ENCODE data around the gene HELQ. TPM values are rescaled to one million over a fixed set of nuclear protein-coding genes. Genes with fewer than 3 reads are reported as not detected.

The HELQ gene
- total RNA-seq, 1 experiment from 2014 or later: 14.6 TPM

DNA sequence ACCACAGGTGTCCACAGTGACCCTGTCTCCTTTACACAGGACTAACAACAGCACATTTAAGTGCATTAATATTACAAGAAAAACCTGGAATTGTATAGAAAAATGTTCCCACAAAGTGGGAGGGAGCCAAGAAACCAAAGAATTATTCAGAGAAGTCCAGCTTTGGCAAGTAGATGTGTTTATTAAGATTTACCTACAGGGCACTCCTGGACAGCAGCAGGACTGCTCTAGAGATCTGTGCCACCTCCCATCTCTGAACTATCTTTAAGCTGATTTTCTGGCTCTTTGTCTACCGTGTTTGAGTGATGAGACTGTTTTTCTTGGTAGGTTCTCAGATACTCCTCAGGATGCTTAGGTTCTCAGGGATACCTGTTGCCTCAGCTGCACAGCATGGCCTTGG lies 82.7 kb downstream of the HELQ start:
- no peaks in the 10 kb centered on the region for H3K36me3 ChIP-seq (ENCODE audit: control insufficient read depth in 1 of 2, insufficient read depth in 2 of 2, low read length in 2 of 2)
- no peaks in the 10 kb centered on the region for H3K27me3 ChIP-seq (ENCODE audit: insufficient read depth, low read length)
- DNase-seq (ENCODE audit: low read depth, low spot score) (no peak), ATAC-seq (no peak)
- H2AFZ ChIP-seq (ENCODE audit: low read depth, low read length, poor library complexity, severe bottlenecking): no peak overlapping the region
- ChIA-PET POLR2A (no interaction called here), RAD21 (ENCODE audit: low non-redundant PET in 1 of 2, low total read pairs in 2 of 2, uncharacterized antibody in 2 of 2, unreplicated experiment in 2 of 2) (no interaction called here), CTCF (no interaction called here)
- no peak overlapping the region for H3K4me2 ChIP-seq (ENCODE audit: low read length)
- intact Hi-C loops (cut with micrococcal nuclease): no loop called here
- no peaks in the 10 kb centered on the region; a peak in 1 of 4 replicates for H3K9me3 ChIP-seq (ENCODE audit: control insufficient read depth in 1 of 2, insufficient read depth in 1 of 2, low read depth in 1 of 2, low read length in 2 of 2)
- no peaks in the 10 kb centered on the region for H3K4me1 ChIP-seq (ENCODE audit: control insufficient read depth in 1 of 2, insufficient read depth in 2 of 2, low read length in 2 of 2)
- no peak for TF ChIP-seq RAD21 (IDR thresholded peaks at IDR 0.05; ENCODE audit: low read depth)
- TF ChIP-seq, protein P1, sequence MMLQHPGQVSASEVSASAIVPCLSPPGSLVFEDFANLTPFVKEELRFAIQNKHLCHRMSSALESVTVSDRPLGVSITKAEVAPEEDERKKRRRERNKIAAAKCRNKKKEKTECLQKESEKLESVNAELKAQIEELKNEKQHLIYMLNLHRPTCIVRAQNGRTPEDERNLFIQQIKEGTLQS (IDR thresholded peaks at IDR 0.05): no peak
- TF ChIP-seq EGR1 (IDR thresholded peaks at IDR 0.05; ENCODE audit: low read depth): no peak
- TF ChIP-seq ZFX (IDR thresholded peaks at IDR 0.05): no peak
- no peak for TF ChIP-seq REST (IDR thresholded peaks at IDR 0.05; ENCODE audit: low read depth)
- no peak for TF ChIP-seq SIN3A (IDR thresholded peaks at IDR 0.05; ENCODE audit: low read depth)
- TF ChIP-seq ZBTB33 (IDR thresholded peaks at IDR 0.05; ENCODE audit: extremely low read depth, insufficient replicate concordance, low read length): no peak
- no peak for TF ChIP-seq POLR2A (IDR thresholded peaks at IDR 0.05; ENCODE audit: borderline replicate concordance, extremely low read depth, insufficient read depth, insufficient read length)
- no peak for TF ChIP-seq EZH2 (IDR thresholded peaks at IDR 0.05)
- TF ChIP-seq POLR2AphosphoS5 (IDR thresholded peaks at IDR 0.05; ENCODE audit: low read depth, low read length): no peak
- TF ChIP-seq, protein P2, sequence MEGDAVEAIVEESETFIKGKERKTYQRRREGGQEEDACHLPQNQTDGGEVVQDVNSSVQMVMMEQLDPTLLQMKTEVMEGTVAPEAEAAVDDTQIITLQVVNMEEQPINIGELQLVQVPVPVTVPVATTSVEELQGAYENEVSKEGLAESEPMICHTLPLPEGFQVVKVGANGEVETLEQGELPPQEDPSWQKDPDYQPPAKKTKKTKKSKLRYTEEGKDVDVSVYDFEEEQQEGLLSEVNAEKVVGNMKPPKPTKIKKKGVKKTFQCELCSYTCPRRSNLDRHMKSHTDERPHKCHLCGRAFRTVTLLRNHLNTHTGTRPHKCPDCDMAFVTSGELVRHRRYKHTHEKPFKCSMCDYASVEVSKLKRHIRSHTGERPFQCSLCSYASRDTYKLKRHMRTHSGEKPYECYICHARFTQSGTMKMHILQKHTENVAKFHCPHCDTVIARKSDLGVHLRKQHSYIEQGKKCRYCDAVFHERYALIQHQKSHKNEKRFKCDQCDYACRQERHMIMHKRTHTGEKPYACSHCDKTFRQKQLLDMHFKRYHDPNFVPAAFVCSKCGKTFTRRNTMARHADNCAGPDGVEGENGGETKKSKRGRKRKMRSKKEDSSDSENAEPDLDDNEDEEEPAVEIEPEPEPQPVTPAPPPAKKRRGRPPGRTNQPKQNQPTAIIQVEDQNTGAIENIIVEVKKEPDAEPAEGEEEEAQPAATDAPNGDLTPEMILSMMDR (IDR thresholded peaks at IDR 0.05 in 2 of 3, conservative IDR thresholded peaks at IDR 0.05 in 1 of 3; ENCODE audit: borderline replicate concordance in 1 of 3, insufficient read depth in 1 of 3, low read depth in 2 of 3, low read length in 2 of 3): no peak
- no peak for TF ChIP-seq CBX3 (IDR thresholded peaks at IDR 0.05; ENCODE audit: low read depth)
- no peak for TF ChIP-seq MAX (IDR thresholded peaks at IDR 0.05)
- no peak overlapping the region for H3K9ac ChIP-seq (ENCODE audit: low read length)
- H3K4me3 ChIP-seq (replicated peaks in 1 of 2; ENCODE audit: low read depth in 1 of 2, low read length in 2 of 2): no peak overlapping the region
- BruUV-seq (replicated peaks): no TSS peak
- no peaks in the 10 kb centered on the region for H3K9me2 ChIP-seq (ENCODE audit: insufficient read depth)
- no peaks in the 10 kb centered on the region for H4K20me1 ChIP-seq (ENCODE audit: insufficient read depth)
- H3K79me2 ChIP-seq (ENCODE audit: insufficient read depth, low read length): no peaks in the 10 kb centered on the region
- no peak overlapping the region for H3K27ac ChIP-seq (ENCODE audit: low read depth, low read length)

Data from HCT116 (cell line).